Heart right ventricle (tissue), 16 donors: ENCODE results near the gene NHLRC4. TPM values are rescaled to one million over a fixed set of nuclear protein-coding genes. Genes with fewer than 3 reads are reported as not detected.

ENCODE experiments used
- ATAC-seq, 8 donors: fragments of 200-7000 bp; cut with Tn5 transposase; one replicate each; pipeline ENCODE4 v1.9.1; 2020; ENCODE audit warnings: mild to moderate bottlenecking in 8 of 8, moderate library complexity in 8 of 8, moderate number of reproducible peaks in 1 of 8
- DNase-seq, 2 donors: peaks; one replicate each; pipeline ENCODE4 v3.0.0-alpha.2; 2020
- H3K27ac ChIP-seq, 10 donors: fragments of 200-600 bp; sonication (generic) in 2 of 10; one replicate each; pipeline versions ENCODE4 v1.5.0 to v1.8.0; 2020 to 2022; ENCODE audit warnings: mild to moderate bottlenecking in 3 of 10
- H3K27me3 ChIP-seq, 7 donors: fragments of 200-600 bp; one replicate each; pipeline ENCODE4 v1.8.0; 2021 to 2022; ENCODE audit warnings: mild to moderate bottlenecking in 2 of 7
- H3K36me3 ChIP-seq, 9 donors: fragments of 200-600 bp; sonication (generic) in 1 of 9; one replicate each; pipeline versions ENCODE4 v1.5.0 to v1.8.0; 2020 to 2022; ENCODE audit warnings: mild to moderate bottlenecking in 2 of 9
- H3K4me1 ChIP-seq, 9 donors: fragments of 200-600 bp; sonication (generic) in 1 of 9; one replicate each; pipeline versions ENCODE4 v1.5.0 to v1.8.0; 2020 to 2022; ENCODE audit warnings: mild to moderate bottlenecking in 4 of 9
- H3K4me3 ChIP-seq, 10 donors: fragments of 200-600 bp; sonication (generic) in 2 of 10; one replicate each; pipeline versions ENCODE4 v1.5.0 to v1.8.0; 2020 to 2022; ENCODE audit warnings: mild to moderate bottlenecking in 7 of 10, moderate library complexity in 2 of 10
- H3K9me3 ChIP-seq, 11 donors: fragments of 200-600 bp in 10 of 11; sonication (generic) in 2 of 11; one replicate each; pipeline versions ENCODE4 v1.5.0 to v1.8.0; 2013 to 2022; ENCODE audit warnings: mild to moderate bottlenecking in 2 of 11, control low read depth in 1 of 11, moderate library complexity in 1 of 11
- CTCF ChIP-seq, 9 donors: fragments of 200-600 bp; sonication (generic) in 2 of 9; IDR thresholded peaks; one replicate each; pipeline versions ENCODE4 v1.5.0 to v1.8.0; 2021 to 2022; ENCODE audit warnings: antibody characterized with exemption in 9 of 9, mild to moderate bottlenecking in 5 of 9, moderate library complexity in 1 of 9
- WGBS, 2 donors: extraction: QIAGEN DNeasy Blood & Tissue Kit; methylation state at CpG; one replicate each; pipeline ENCODE4 v1.1.7; 2013; ENCODE audit warnings: inconsistent platforms in 1 of 2; 5-methylcytosine and 5-hydroxymethylcytosine counted together
- intact Hi-C, 10 donors: fragments of 100-400 bp; cut with DNase I; formaldehyde crosslinking; loops; one replicate each; pipeline versions ENCODE4 v1.11.1 to v1.14.2; 2022
- polyA plus RNA-seq, 2 donors: library from polyadenylated mRNA; stranded (reverse); fragments of 200-250 nt; gene quantifications; one replicate each; pipeline ENCODE4 v1.2.3, GENCODE V29; 2013
- total RNA-seq, 10 donors: library from RNA; stranded (reverse); fragmentation: NEBNext Ultra II Directional in 3 of 10; extraction: Animal tissue kit (Norgen Biotek cat#: 25700) in 3 of 10; gene quantifications; one replicate each; pipeline versions ENCODE4 v1.2.1 to v1.2.4, GENCODE V29; 2021 to 2023
- donor health status: Arrhythmogenic right ventricular cardiomyopathy.
- donor health status: ischemic (EF 13 %, LVEDD 7.1; RV severe dilation, severe dysfunction).
- donor health status: healthy with polysubstance abuse.
- donor health status: DM: no; HTN: yes; CAD: no.
- donor health status: DM: no; HTN: no; CAD: no.
- donor health status: ischemic (EF 25% LVEDD 6.9; RV normal size, moderate dysfunction).
- donor health status: ischemic (EF 25% LVEDD 5.7; RV mildly dilated, moderate dysfunction).
- donor health status: healthy.
- donor health status: DM: yes; HTN: yes; CAD: no.
- donor health status: Ischemic cardiomyopathy.
- donor health status: ischemic (EF 35%, LVEDD 5.7; RV mildly dilated, moderate dysfunction).
- donor health status: nonischemic (EF 11% LVEDD 7.7; RV severe dilation, severe dysfunction).
- donor health status: DM: yes; HTN: yes; CAD: no.
- donor health status: PGD.
- donor health status: ischemic (EF 29% LVEDD 5.4; RV normal size, mild dysfunction).
- donor health status: nonischemic (EF 23%, LVEDD 6.1; RV moderate dilation, normal function).

Gene NHLRC4
- total and polyA plus RNA-seq, 12 donors: 0.12 to 0.75 (median 0.54) TPM; not detected in 2

GRCh38 chr16:519841-520687 is 46.7 kb upstream of the NHLRC4 start:
- peaks cover 0 to 61% (median 24%) of the 10 kb centered on the region in 9 donors for H3K36me3 ChIP-seq
- peaks cover 0 to 8% (median under 1%) of the 10 kb centered on the region in 9 donors for H3K4me1 ChIP-seq
- no peak for TF ChIP-seq CTCF (IDR thresholded peaks at IDR 0.05)
- intact Hi-C loops: no loop called here
- ATAC-seq: no peak
- DNase-seq: no peak
- no peaks in the 10 kb centered on the region for H3K27me3 ChIP-seq
- no peak overlapping the region for H3K27ac ChIP-seq
- WGBS, 2 donors: 94 to 95% methylated on average over 35 of the region's 35 CpGs
- no peak overlapping the region for H3K4me3 ChIP-seq
- no peaks in the 10 kb centered on the region for H3K9me3 ChIP-seq

- DNase-seq (no peak), ATAC-seq (no peak)
- no peaks in the 10 kb centered on the region for H3K9me3 ChIP-seq
- no peaks in the 10 kb centered on the region for H3K27me3 ChIP-seq
- peaks cover under 1 to 15% (median 8%) of the 10 kb centered on the region in 9 donors for H3K4me1 ChIP-seq
- H3K4me3 ChIP-seq: no peak overlapping the region
- WGBS, 2 donors: 94 to 97% methylated on average over 13 of the region's 13 CpGs
- no peak overlapping the region for H3K27ac ChIP-seq
- intact Hi-C loops: no loop called here
- no peak for TF ChIP-seq CTCF (IDR thresholded peaks at IDR 0.05)
- peaks cover 0 to 54% (median 17%) of the 10 kb centered on the region in 9 donors for H3K36me3 ChIP-seq
Observed at GRCh38 chr16:520847-521246, 46.0 kb upstream of the NHLRC4 start.

- DNase-seq (peak in 1 of 2 donors; percentile 9), ATAC-seq (no peak)
- Histone ChIP-seq H3K27me3 (no peaks in the 10 kb centered on the region), H3K4me3 (no peak overlapping the region), H3K36me3 (peaks cover 0 to 47% (median 13%) of the 10 kb centered on the region in 9 donors), H3K9me3 (no peaks in the 10 kb centered on the region), H3K27ac (no peak overlapping the region), H3K4me1 (peaks cover 6 to 23% (median 16%) of the 10 kb centered on the region in 9 donors)
- WGBS, 2 donors: 82 to 83% methylated on average over 34 of the region's 34 CpGs
- no peak for TF ChIP-seq CTCF (IDR thresholded peaks at IDR 0.05)
- intact Hi-C loops: no loop called here
Observed at GRCh38 chr16:521381-522210, 45.2 kb upstream of the NHLRC4 start.

GRCh38 chr16:522320-523096 is 44.3 kb upstream of the NHLRC4 start:
- H3K27me3 ChIP-seq: no peaks in the 10 kb centered on the region
- intact Hi-C loops: no loop called here
- 72 to 74% methylated on average over 23 of the region's 23 CpGs for WGBS, 2 donors
- ATAC-seq (no peak), DNase-seq (peak in 1 of 2 donors; percentile 16)
- H3K4me1 ChIP-seq: peaks cover 6 to 25% (median 18%) of the 10 kb centered on the region in 9 donors
- H3K27ac ChIP-seq: no peak overlapping the region
- H3K9me3 ChIP-seq: no peaks in the 10 kb centered on the region
- no peak for TF ChIP-seq CTCF (IDR thresholded peaks at IDR 0.05)
- no peak overlapping the region for H3K4me3 ChIP-seq
- H3K36me3 ChIP-seq: peaks cover 0 to 38% (median 11%) of the 10 kb centered on the region in 9 donors
